ENCODE results near the gene PDCD4. TPM values are rescaled to one million over a fixed set of nuclear protein-coding genes. Genes with fewer than 3 reads are reported as not detected.

PDCD4 gene
- total RNA-seq, 1 experiment from 2014 or later = 9.0 TPM

GRCh38 chr10:110876000-110876399 is 4.3 kb downstream of the PDCD4 start:
- Histone ChIP-seq H3K4me3 (ENCODE audit: insufficient read depth, low read depth, low read length) (no peak overlapping the region), H3K36me3 (replicated peaks; ENCODE audit: control insufficient read depth, insufficient read depth, low read length) (no peaks in the 10 kb centered on the region)

GRCh38 chr10:110876788-110877187 is 5.1 kb downstream of the PDCD4 start:
- Histone ChIP-seq H3K4me3 (ENCODE audit: insufficient read depth, low read depth, low read length) (no peak overlapping the region), H3K36me3 (replicated peaks; ENCODE audit: control insufficient read depth, insufficient read depth, low read length) (no peaks in the 10 kb centered on the region), H3K27me3 (ENCODE audit: control insufficient read depth, insufficient read depth, low read length) (no peaks in the 10 kb centered on the region)
- DNase-seq = no peak

More at GRCh38 chr10:110876000-110876399, 4.3 kb downstream of the PDCD4 start:
- no peak for DNase-seq
- no peaks in the 10 kb centered on the region for H3K27me3 ChIP-seq (ENCODE audit: control insufficient read depth, insufficient read depth, low read length)

- no peak for DNase-seq
- Histone ChIP-seq H3K4me3 (ENCODE audit: insufficient read depth, low read depth, low read length) (no peak overlapping the region), H3K27me3 (ENCODE audit: control insufficient read depth, insufficient read depth, low read length) (no peaks in the 10 kb centered on the region)
Measured at GRCh38 chr10:110880012-110880411, 8.3 kb downstream of the PDCD4 start.

GRCh38 chr10:110881247-110881646 is 9.5 kb downstream of the PDCD4 start:
- H3K27me3 ChIP-seq (ENCODE audit: control insufficient read depth, insufficient read depth, low read length) = no peaks in the 10 kb centered on the region
- H3K36me3 ChIP-seq (replicated peaks; ENCODE audit: control insufficient read depth, insufficient read depth, low read length) = no peaks in the 10 kb centered on the region
- no peak overlapping the region for H3K4me3 ChIP-seq (ENCODE audit: insufficient read depth, low read depth, low read length)
- no peak for DNase-seq

More at GRCh38 chr10:110880012-110880411, 8.3 kb downstream of the PDCD4 start:
- H3K36me3 ChIP-seq (replicated peaks; ENCODE audit: control insufficient read depth, insufficient read depth, low read length) = no peaks in the 10 kb centered on the region

- no peak for DNase-seq
- H3K27me3 ChIP-seq (ENCODE audit: control insufficient read depth, insufficient read depth, low read length) = no peaks in the 10 kb centered on the region
- H3K36me3 ChIP-seq (replicated peaks; ENCODE audit: control insufficient read depth, insufficient read depth, low read length) = no peaks in the 10 kb centered on the region
- no peak overlapping the region for H3K4me3 ChIP-seq (ENCODE audit: insufficient read depth, low read depth, low read length)
Measured at GRCh38 chr10:110881905-110882304, 10.2 kb downstream of the PDCD4 start.

- Histone ChIP-seq H3K27me3 (ENCODE audit: control insufficient read depth, insufficient read depth, low read length) (no peaks in the 10 kb centered on the region), H3K36me3 (replicated peaks; ENCODE audit: control insufficient read depth, insufficient read depth, low read length) (no peaks in the 10 kb centered on the region), H3K4me3 (ENCODE audit: insufficient read depth, low read depth, low read length) (no peak overlapping the region)
- DNase-seq = no peak
Measured at GRCh38 chr10:110883924-110884323, 12.2 kb downstream of the PDCD4 start.

- H3K4me3 ChIP-seq (ENCODE audit: insufficient read depth, low read depth, low read length) = no peak overlapping the region
- no peaks in the 10 kb centered on the region for H3K27me3 ChIP-seq (ENCODE audit: control insufficient read depth, insufficient read depth, low read length)
- no peaks in the 10 kb centered on the region for H3K36me3 ChIP-seq (replicated peaks; ENCODE audit: control insufficient read depth, insufficient read depth, low read length)
- no peak for DNase-seq
Measured at GRCh38 chr10:110885932-110886674, 14.4 kb downstream of the PDCD4 start.

GRCh38 chr10:110887560-110887959 is 15.8 kb downstream of the PDCD4 start:
- no peaks in the 10 kb centered on the region for H3K27me3 ChIP-seq (ENCODE audit: control insufficient read depth, insufficient read depth, low read length)
- no peak overlapping the region for H3K4me3 ChIP-seq (ENCODE audit: insufficient read depth, low read depth, low read length)
- DNase-seq = no peak
- H3K36me3 ChIP-seq (replicated peaks; ENCODE audit: control insufficient read depth, insufficient read depth, low read length) = no peaks in the 10 kb centered on the region

- Histone ChIP-seq H3K27me3 (ENCODE audit: control insufficient read depth, insufficient read depth, low read length) (no peaks in the 10 kb centered on the region), H3K36me3 (replicated peaks; ENCODE audit: control insufficient read depth, insufficient read depth, low read length) (no peaks in the 10 kb centered on the region), H3K4me3 (ENCODE audit: insufficient read depth, low read depth, low read length) (no peak overlapping the region)
- no peak for DNase-seq
Measured at GRCh38 chr10:110892602-110893288, 21.0 kb downstream of the PDCD4 start.

GRCh38 chr10:110893559-110894179 is 21.9 kb downstream of the PDCD4 start:
- no peaks in the 10 kb centered on the region for H3K27me3 ChIP-seq (ENCODE audit: control insufficient read depth, insufficient read depth, low read length)
- no peaks in the 10 kb centered on the region; the same call in 1 of the 2 replicates for H3K36me3 ChIP-seq (replicated peaks; ENCODE audit: control insufficient read depth, insufficient read depth, low read length)
- H3K4me3 ChIP-seq (ENCODE audit: insufficient read depth, low read depth, low read length) = no peak overlapping the region
- peak; percentile 15 for DNase-seq

- DNase-seq = no peak
- Histone ChIP-seq H3K4me3 (ENCODE audit: insufficient read depth, low read depth, low read length) (no peak overlapping the region), H3K36me3 (replicated peaks; ENCODE audit: control insufficient read depth, insufficient read depth, low read length) (no peaks in the 10 kb centered on the region; the same call in 1 of the 2 replicates), H3K27me3 (ENCODE audit: control insufficient read depth, insufficient read depth, low read length) (no peaks in the 10 kb centered on the region)
Measured at GRCh38 chr10:110897184-110897583, 25.5 kb downstream of the PDCD4 start.

- no peak for DNase-seq
- Histone ChIP-seq H3K27me3 (ENCODE audit: control insufficient read depth, insufficient read depth, low read length) (no peaks in the 10 kb centered on the region), H3K4me3 (ENCODE audit: insufficient read depth, low read depth, low read length) (no peak overlapping the region), H3K36me3 (replicated peaks; ENCODE audit: control insufficient read depth, insufficient read depth, low read length) (no peaks in the 10 kb centered on the region; the same call in 1 of the 2 replicates)
Measured at GRCh38 chr10:110898391-110898790, 26.7 kb downstream of the PDCD4 start.

GRCh38 chr10:110900983-110901382 is 29.3 kb downstream of the PDCD4 start:
- Histone ChIP-seq H3K4me3 (ENCODE audit: insufficient read depth, low read depth, low read length) (no peak overlapping the region), H3K36me3 (replicated peaks; ENCODE audit: control insufficient read depth, insufficient read depth, low read length) (no peaks in the 10 kb centered on the region; the same call in 1 of the 2 replicates), H3K27me3 (ENCODE audit: control insufficient read depth, insufficient read depth, low read length) (no peaks in the 10 kb centered on the region)
- no peak for DNase-seq

- no peaks in the 10 kb centered on the region for H3K27me3 ChIP-seq (ENCODE audit: control insufficient read depth, insufficient read depth, low read length)
Measured at GRCh38 chr10:110901954-110902819, 30.5 kb downstream of the PDCD4 start.

More at GRCh38 chr10:110901954-110902819, 30.5 kb downstream of the PDCD4 start:
- Histone ChIP-seq H3K36me3 (replicated peaks; ENCODE audit: control insufficient read depth, insufficient read depth, low read length) (no peaks in the 10 kb centered on the region; the same call in 1 of the 2 replicates), H3K4me3 (ENCODE audit: insufficient read depth, low read depth, low read length) (no peak overlapping the region)
- no peak for DNase-seq

Data from H7 (cell line).